Cardiac septum (tissue), 1 donor: Measurements from ENCODE around the gene NRG3. TPM values are rescaled to one million over a fixed set of nuclear protein-coding genes. Genes with fewer than 3 reads are reported as not detected.
"Not testable (repeated sequence)": the region's sequence is repeated elsewhere in the genome, so short reads cannot be mapped to it uniquely, and the experiment has no call there.

ENCODE experiments used
- DNase-seq: peaks from one replicate; pipeline ENCODE4 v3.0.0-alpha.2; 2020; ENCODE audit warnings: low spot score
- intact Hi-C: fragments of 100-400 bp; cut with DNase I; formaldehyde crosslinking; loops from one replicate; pipeline ENCODE4 v1.14.0; 2022
- total RNA-seq: library from RNA; stranded (reverse); fragmentation: NEBNext Ultra II Directional; extraction: Animal tissue kit (Norgen Biotek cat#: 25700); gene quantifications from one replicate; pipeline ENCODE4 v1.2.1, GENCODE V29; 2021
- donor health status: DM: no; HTN: no; CAD: no.

Gene NRG3
- total RNA-seq, 1 donor from 2014 or later = 0.57 TPM

GRCh38 chr10:82678451-82678850 lies 803.5 kb downstream of the NRG3 start:
- intact Hi-C loops, DNase-seq: not testable (repeated sequence)

GRCh38 chr10:82680608-82681007 lies 805.6 kb downstream of the NRG3 start:
- intact Hi-C loops = no loop called here
- no peak for DNase-seq

DNA sequence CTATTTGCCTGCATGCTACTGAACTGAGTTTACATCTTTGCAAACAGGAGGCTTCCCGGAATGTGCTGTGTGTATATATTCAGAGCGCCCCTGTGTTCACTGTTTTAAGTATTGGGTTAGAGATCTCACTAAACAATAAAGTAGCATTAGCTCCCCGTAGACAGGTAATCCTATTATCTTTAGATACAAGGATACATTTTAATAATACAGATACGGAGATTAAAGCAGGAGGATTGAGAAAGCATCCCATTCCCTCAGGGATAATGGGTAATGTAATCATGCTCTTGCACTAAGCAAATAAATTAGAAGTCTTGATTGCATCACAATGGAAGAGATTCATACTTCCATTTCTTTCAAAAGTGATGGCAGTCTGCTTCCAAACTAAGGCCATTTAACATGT lies 809.0 kb downstream of the NRG3 start:
- intact Hi-C loops = no loop called here
- no peak for DNase-seq

- intact Hi-C loops = no loop called here
- DNase-seq = no peak
Observed at GRCh38 chr10:82685087-82685486, 810.1 kb downstream of the NRG3 start.

DNA sequence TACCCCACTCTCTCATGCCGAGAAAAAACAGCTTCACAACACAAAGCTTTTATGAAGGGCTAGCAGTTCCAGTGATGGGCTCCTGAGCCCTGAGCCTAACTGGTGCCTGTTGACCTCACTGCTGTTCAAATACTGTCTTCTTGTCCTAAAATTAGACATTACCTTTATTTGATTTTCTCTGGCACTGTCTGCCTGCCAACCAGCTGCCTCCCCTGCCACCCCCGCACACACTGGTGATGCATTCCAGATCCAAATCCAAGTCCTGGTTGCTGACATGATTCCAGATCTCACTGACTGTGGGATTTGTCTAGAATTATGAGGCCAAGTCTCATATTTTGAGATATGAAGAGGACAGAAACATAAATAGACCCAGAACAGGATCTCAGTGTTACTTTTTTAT lies 816.2 kb downstream of the NRG3 start:
- intact Hi-C loops = no loop called here
- DNase-seq = no peak

- intact Hi-C loops = no loop called here
- DNase-seq = no peak
Observed at GRCh38 chr10:82692458-82692857, 817.5 kb downstream of the NRG3 start.

GRCh38 chr10:82721831-82722230 lies 846.8 kb downstream of the NRG3 start:
- no peak for DNase-seq
- intact Hi-C loops = no loop called here

DNA sequence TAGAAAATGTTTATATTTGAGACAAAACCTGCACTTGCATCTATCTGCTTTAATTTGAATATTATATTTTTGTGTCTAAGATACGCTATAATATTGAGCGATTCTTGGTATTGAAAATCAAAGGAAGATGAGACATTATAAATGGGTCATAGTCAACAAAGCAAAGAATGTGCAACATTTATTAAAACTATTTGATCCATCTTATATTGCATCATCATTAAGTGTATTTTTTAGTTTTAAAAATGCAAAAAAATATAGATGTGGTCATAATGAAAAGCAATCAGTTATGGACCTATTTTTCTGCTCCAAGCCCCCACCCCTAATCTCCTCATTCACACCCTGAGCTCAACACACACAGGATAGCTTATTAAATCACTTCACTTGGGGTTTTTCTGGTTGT lies 847.3 kb downstream of the NRG3 start:
- intact Hi-C loops = no loop called here

GRCh38 chr10:82736305-82736704 lies 861.3 kb downstream of the NRG3 start:
- no peak for DNase-seq
- intact Hi-C loops = no loop called here

More for the DNA sequence above, 847.3 kb downstream of the NRG3 start:
- DNase-seq = no peak

DNA sequence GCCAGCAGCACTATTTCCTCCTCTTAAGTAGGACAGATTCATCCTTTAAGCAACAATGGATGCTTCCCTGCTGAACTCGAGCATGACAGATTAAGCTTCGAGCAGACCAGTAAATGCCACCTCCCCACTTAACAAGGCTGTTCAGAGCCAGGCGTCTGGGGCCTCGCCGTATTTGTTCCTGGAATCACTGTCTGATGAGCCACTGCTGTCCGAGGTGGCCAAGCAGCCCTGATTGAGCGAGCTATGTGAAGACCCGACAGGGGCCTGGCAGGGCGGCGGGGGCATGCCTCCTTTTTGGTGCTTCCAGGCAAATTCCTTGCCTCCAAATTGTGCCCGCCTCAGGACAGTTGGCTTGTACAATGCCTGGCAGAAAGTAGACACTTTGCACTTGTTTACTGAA lies 862.6 kb downstream of the NRG3 start:
- DNase-seq = no peak
- intact Hi-C loops = no loop called here

GRCh38 chr10:82738592-82738991 lies 863.6 kb downstream of the NRG3 start:
- DNase-seq = no peak
- intact Hi-C loops = no loop called here

GRCh38 chr10:82742478-82742877 lies 867.5 kb downstream of the NRG3 start:
- no peak for DNase-seq
- intact Hi-C loops = no loop called here

- DNase-seq = no peak
- intact Hi-C loops = no loop called here
Observed at GRCh38 chr10:82742898-82743297, 867.9 kb downstream of the NRG3 start.

GRCh38 chr10:82750538-82750937 lies 875.5 kb downstream of the NRG3 start:
- intact Hi-C loops = no loop called here
- DNase-seq = no peak

DNA sequence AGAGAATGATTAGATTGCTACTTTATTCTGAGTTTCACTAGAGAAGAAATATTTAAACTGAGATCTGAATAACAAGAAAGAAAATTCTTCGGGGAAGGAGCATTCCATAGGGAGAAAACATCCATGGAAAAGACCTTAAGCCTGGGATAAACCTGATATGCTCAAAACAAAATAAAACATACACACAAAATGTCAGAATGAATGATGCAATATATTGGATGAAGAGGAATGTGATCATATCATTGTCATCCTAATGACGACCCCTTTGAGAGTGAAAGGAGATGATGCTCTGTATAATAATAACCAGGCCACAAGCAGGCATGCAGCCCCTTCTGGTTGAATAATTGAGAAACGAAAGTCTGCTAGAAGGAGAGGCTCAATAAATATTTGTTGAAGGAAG lies 882.4 kb downstream of the NRG3 start:
- intact Hi-C loops = no loop called here
- no peak for DNase-seq

DNA sequence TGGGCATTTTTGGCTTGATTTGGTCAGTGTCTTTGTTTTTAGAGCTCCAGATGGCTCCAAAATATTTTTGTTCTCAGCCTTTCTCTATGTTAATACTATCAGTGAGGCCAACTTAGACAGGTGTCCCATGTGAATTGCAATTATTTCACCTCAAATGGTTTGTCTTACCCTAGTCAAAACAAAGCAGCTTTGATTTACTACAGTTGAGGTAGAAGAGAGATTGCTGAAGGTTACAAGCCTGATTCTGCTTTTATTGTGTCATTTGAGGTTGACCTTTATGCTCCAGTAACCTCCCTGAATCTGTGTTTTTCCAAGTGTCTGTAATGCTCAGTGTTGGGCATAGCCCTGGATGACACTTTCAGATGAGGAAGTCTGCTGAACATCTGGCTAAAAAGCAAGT lies 882.9 kb downstream of the NRG3 start:
- no peak for DNase-seq
- intact Hi-C loops = no loop called here

DNA sequence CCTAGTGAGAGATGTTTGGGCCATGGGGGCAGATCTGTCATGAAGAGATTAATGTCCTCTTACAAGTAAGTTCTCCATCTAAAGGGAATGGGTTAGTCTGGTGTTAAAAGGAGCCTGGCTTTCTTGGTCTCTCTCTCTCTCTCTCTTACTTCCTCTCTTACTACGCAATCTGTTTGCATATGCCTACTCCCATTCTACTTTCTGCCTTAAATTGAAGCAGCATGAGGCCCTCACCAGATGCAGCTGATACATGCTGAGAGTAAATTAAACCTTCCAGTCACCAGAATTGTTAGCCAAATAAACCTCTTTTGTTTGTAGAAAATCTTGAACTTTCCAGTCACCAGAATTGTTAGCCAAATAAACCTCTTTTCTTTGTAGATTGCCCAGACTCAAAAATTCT lies 884.1 kb downstream of the NRG3 start:
- intact Hi-C loops = no loop called here
- no peak for DNase-seq

- no peak for DNase-seq
- intact Hi-C loops = no loop called here
Observed at GRCh38 chr10:82762641-82763040, 887.6 kb downstream of the NRG3 start.

GRCh38 chr10:82768040-82768439 lies 893.0 kb downstream of the NRG3 start:
- no peak for DNase-seq
- intact Hi-C loops = no loop called here

GRCh38 chr10:82778908-82779307 lies 903.9 kb downstream of the NRG3 start:
- DNase-seq = no peak
- intact Hi-C loops = no loop called here

- intact Hi-C loops = loop anchor here (10.0 kb wide), 1 partner anchor 1078 kb away; no protein-coding TSS in a partner anchor
- DNase-seq = no peak
Observed at GRCh38 chr10:82796510-82796909, 921.5 kb downstream of the NRG3 start.

GRCh38 chr10:82801289-82801688 lies 926.3 kb downstream of the NRG3 start:
- DNase-seq = no peak
- intact Hi-C loops = no loop called here

DNA sequence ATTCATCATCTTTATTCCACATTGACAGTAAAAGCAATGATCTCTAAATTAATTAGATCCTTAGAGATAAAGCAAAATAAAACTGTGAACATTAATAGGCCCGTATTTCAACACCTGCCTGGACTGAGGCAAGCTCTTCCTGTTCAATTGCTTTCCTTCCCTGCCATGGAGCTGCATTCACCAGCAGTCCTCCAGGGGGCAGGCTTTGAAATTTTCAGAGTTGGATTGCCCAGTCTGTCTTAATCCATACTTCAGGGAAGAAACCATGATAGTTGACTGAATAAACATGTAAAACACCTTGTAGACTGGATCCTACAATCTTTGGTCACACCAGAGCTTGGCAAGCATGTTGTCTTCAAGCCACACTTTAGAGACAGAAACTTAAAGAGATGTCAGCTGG lies 936.6 kb downstream of the NRG3 start:
- no peak for DNase-seq
- intact Hi-C loops = no loop called here
